Measurements from ENCODE around the gene EMB. TPM values are rescaled to one million over a fixed set of nuclear protein-coding genes. Genes with fewer than 3 reads are reported as not detected.

Gene EMB
- total and polyA plus RNA-seq, 2 of the 8 experiments (the other 6 are each of a cell fraction or from before 2014, with no cell fraction given): 29.3 to 48.4 TPM

DNA sequence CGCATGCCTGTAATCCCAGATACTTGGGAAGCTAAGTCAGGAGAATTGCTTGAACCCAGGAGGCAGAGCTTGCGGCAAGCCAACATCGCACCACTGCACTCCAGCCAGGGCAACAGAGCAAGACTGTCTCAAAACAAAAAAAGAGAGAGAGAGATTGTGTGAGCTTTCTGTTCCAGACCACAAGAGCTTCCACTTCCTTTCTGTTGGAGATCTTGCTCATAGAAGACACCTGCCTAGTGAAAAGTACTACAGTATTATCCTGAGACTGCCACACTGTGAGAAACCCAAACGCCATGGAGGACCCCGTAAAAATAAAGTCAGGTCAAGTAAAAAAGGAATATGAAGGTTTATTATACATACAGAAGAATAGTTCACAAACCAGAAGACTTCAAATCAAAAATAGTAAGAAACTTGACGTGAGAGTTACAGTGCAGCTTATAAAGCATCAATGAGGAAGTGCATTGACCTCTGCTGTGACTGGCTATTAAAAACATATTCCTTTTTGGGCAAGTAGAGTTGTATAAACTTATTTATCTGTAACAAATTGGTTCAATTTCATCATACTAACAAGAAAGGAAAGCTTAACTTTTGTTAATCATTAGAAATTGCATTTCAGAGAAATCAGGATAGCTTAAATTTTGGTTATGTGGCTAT is 4.3 kb upstream of the EMB start:
- H3K79me2 ChIP-seq (ENCODE audit: control insufficient read depth in 1 of 2, insufficient read depth in 2 of 2, low read length in 2 of 2): no peaks in the 10 kb centered on the region
- H3K4me3 ChIP-seq (ENCODE audit: extremely low read depth in 1 of 4, insufficient read depth in 2 of 4, low read depth in 3 of 4, low read length in 4 of 4): no peak overlapping the region
- WGBS, 2 experiments (ENCODE audit: extremely low coverage in 1 of 2, insufficient coverage in 1 of 2, insufficient read length in 1 of 2, insufficient replicate concordance in 2 of 2, low coverage in 1 of 2, low lambda C conversion rate in 2 of 2, missing lambda C conversion rate in 1 of 2): 94% methylated on average over 5 of the region's 6 CpGs; no CpG with 5 or more reads in 1 of the 2 experiments
- no peaks in the 10 kb centered on the region for H3K36me3 ChIP-seq (ENCODE audit: control insufficient read depth in 2 of 4, insufficient read depth in 4 of 4, low read length in 3 of 4)
- DNase-seq (ENCODE audit: low read depth in 1 of 2, low spot score in 2 of 2) (no peak), FAIRE-seq (no peak)
- no peak overlapping the region for H2BK20ac ChIP-seq (ENCODE audit: low read length)
- no peak overlapping the region for H3K23ac ChIP-seq (ENCODE audit: insufficient read length)
- CTCF ChIA-PET (ENCODE audit: partially characterized antibody): interaction anchor here (1.1 kb wide), 1 partner anchor 68 kb away, joined by 3 read pairs; no protein-coding TSS in a partner anchor
- no peak overlapping the region for H2AFZ ChIP-seq (ENCODE audit: low read length)
- no peaks in the 10 kb centered on the region for H3K9me3 ChIP-seq (ENCODE audit: insufficient read depth in 2 of 2, low read depth in 1 of 2, low read length in 1 of 2)
- H4K91ac ChIP-seq (replicated peaks; ENCODE audit: insufficient read length, low read length): no peak overlapping the region
- H3K23me2 ChIP-seq (ENCODE audit: low read depth, low read length): no peaks in the 10 kb centered on the region; the same call in 1 of the 2 replicates
- no peak overlapping the region for H2BK120ac ChIP-seq (replicated peaks; ENCODE audit: low read depth, low read length)
- no peaks in the 10 kb centered on the region for H3K79me1 ChIP-seq (ENCODE audit: low read depth, low read length)
- no peak overlapping the region for H3K4ac ChIP-seq (replicated peaks; ENCODE audit: insufficient read length, low read depth, low read length)
- H3K14ac ChIP-seq (ENCODE audit: insufficient read length): no peak overlapping the region
- H3K9ac ChIP-seq (replicated peaks in 1 of 4; ENCODE audit: extremely low read depth in 1 of 4, low read depth in 3 of 4, low read length in 3 of 4): no peak overlapping the region
- no peak overlapping the region for H2BK15ac ChIP-seq (ENCODE audit: low read length)
- POLR2A ChIA-PET (ENCODE audit: partially characterized antibody): interaction anchor here (0.7 to 1.1 kb wide), 2 partner anchors 222 to 303 kb away, joined by 3 to 4 read pairs; no protein-coding TSS in a partner anchor
- 0 out of 7 replicates have a peak, but pooled peaks cover 0 to 1% (median 0%) of the 10 kb centered on the region in 4 experiments for H3K4me1 ChIP-seq (replicated peaks in 1 of 4; ENCODE audit: control insufficient read depth in 3 of 4, insufficient read depth in 4 of 4, low read length in 3 of 4)
- H3K56ac ChIP-seq (replicated peaks; ENCODE audit: insufficient read length, low read depth, low read length): no peak overlapping the region
- no peak overlapping the region for H3K4me2 ChIP-seq (ENCODE audit: insufficient read depth in 1 of 2, low read depth in 2 of 2, low read length in 2 of 2)
- H3K18ac ChIP-seq (ENCODE audit: extremely low read depth, low read length): no peak overlapping the region
- H4K5ac ChIP-seq (ENCODE audit: insufficient read length, low read depth, low read length): no peak overlapping the region
- H3K27me3 ChIP-seq (replicated peaks in 1 of 4; ENCODE audit: control insufficient read depth in 3 of 4, extremely low read depth in 1 of 4, insufficient read depth in 3 of 4, low read length in 3 of 4): no peaks in the 10 kb centered on the region
- H2AK5ac ChIP-seq (ENCODE audit: low read depth, low read length): no peak overlapping the region
- H4K20me1 ChIP-seq (replicated peaks in 1 of 2; ENCODE audit: control insufficient read depth in 1 of 2, insufficient read depth in 2 of 2, low read length in 2 of 2): no peaks in the 10 kb centered on the region
- H3K27ac ChIP-seq (ENCODE audit: low read depth, low read length): no peak overlapping the region
- no peak overlapping the region for H4K8ac ChIP-seq (ENCODE audit: extremely low read depth, insufficient read depth, low read length)
- H2BK5ac ChIP-seq (ENCODE audit: low read depth, low read length): no peak overlapping the region
- H2BK12ac ChIP-seq (ENCODE audit: low read depth, low read length): no peak overlapping the region
- TF ChIP-seq CTBP2 (IDR thresholded peaks at IDR 0.05; ENCODE audit: borderline replicate concordance, insufficient read depth, insufficient read length, low read length) (no peak), HDAC6 (IDR thresholded peaks at IDR 0.05; ENCODE audit: low read depth, low read length) (no peak), KDM5A (IDR thresholded peaks at IDR 0.05; ENCODE audit: low read length) (no peak), CBX8 (IDR thresholded peaks at IDR 0.05; ENCODE audit: borderline replicate concordance, low read depth, low read length) (no peak), POU5F1 (IDR thresholded peaks at IDR 0.05; ENCODE audit: low read depth, low read length) (no peak), TCF12 (IDR thresholded peaks at IDR 0.05; ENCODE audit: low read depth, low read length) (no peak), YY1 (IDR thresholded peaks at IDR 0.05; ENCODE audit: low read depth, low read length) (no peak), TAF7 (optimal IDR thresholded peaks at IDR 0.05; ENCODE audit: borderline replicate concordance, low read depth, low read length) (no peak), JUN (IDR thresholded peaks at IDR 0.05; ENCODE audit: low read depth, low read length) (no peak), RFX5 (IDR thresholded peaks at IDR 0.05; ENCODE audit: borderline replicate concordance, low read depth, low read length) (no peak), RAD21 (IDR thresholded peaks at IDR 0.05 in 1 of 2, conservative IDR thresholded peaks at IDR 0.05 in 1 of 2; ENCODE audit: low read depth in 2 of 2, low read length in 2 of 2) (no peak), CHD1 (IDR thresholded peaks at IDR 0.05; ENCODE audit: low read depth, low read length) (no peak), TBP (IDR thresholded peaks at IDR 0.05; ENCODE audit: low read depth, low read length) (no peak)

All from H1 (cell line).